ENCODE results near the gene CDC14A. TPM values are rescaled to one million over a fixed set of nuclear protein-coding genes. Genes with fewer than 3 reads are reported as not detected.

Gene CDC14A
- total RNA-seq, 1 experiment from 2014 or later: 6.6 TPM

GRCh38 chr1:100305954-100306353 is 46.4 kb upstream of the CDC14A start:
- TF ChIP-seq CTCF (IDR thresholded peaks at IDR 0.05): no peak
- no peak for TF ChIP-seq POLR2AphosphoS5 (IDR thresholded peaks at IDR 0.05; ENCODE audit: low read depth, low read length)
- no peak for TF ChIP-seq REST (IDR thresholded peaks at IDR 0.05; ENCODE audit: insufficient read depth in 1 of 2, low read depth in 2 of 2, low read length in 1 of 2)
- no peak for TF ChIP-seq SIN3A (IDR thresholded peaks at IDR 0.05; ENCODE audit: borderline replicate concordance, insufficient read depth, low read depth, low read length)
- TF ChIP-seq TCF7L2 (IDR thresholded peaks at IDR 0.05; ENCODE audit: low read depth, low read length): no peak
- no peaks in the 10 kb centered on the region for H3K36me3 ChIP-seq (ENCODE audit: control insufficient read depth, insufficient read depth, low read length)
- BruUV-seq (replicated peaks): no TSS peak
- H3K9me3 ChIP-seq (ENCODE audit: control insufficient read depth, insufficient read depth, low read depth, low read length): no peaks in the 10 kb centered on the region
- H3K27me3 ChIP-seq (ENCODE audit: control insufficient read depth, insufficient read depth, low read length): no peaks in the 10 kb centered on the region
- intact Hi-C loops (cut with micrococcal nuclease; ENCODE audit: unreplicated experiment): no loop called here
- DNase-seq (ENCODE audit: low read depth, low spot score): no peak
- in situ Hi-C loops (cut with HindIII; ENCODE audit: low pct_unique_long_range_greater_than_20kb, low sequenced_read_pairs): no loop called here
- H3K4me1 ChIP-seq (ENCODE audit: control insufficient read depth, insufficient read depth, low read length): no peaks in the 10 kb centered on the region
- ChIA-PET POLR2A (no interaction called here), CTCF (no interaction called here)
- H3K4me3 ChIP-seq (ENCODE audit: low read depth in 2 of 2, low read length in 2 of 2): no peak overlapping the region
- H3K27ac ChIP-seq (ENCODE audit: low read length): no peak overlapping the region
- no peak for ATAC-seq

- no peak for TF ChIP-seq TCF7L2 (IDR thresholded peaks at IDR 0.05; ENCODE audit: low read depth, low read length)
- TF ChIP-seq SIN3A (IDR thresholded peaks at IDR 0.05; ENCODE audit: borderline replicate concordance, insufficient read depth, low read depth, low read length): no peak
- no peak for TF ChIP-seq POLR2AphosphoS5 (IDR thresholded peaks at IDR 0.05; ENCODE audit: low read depth, low read length)
- no peak for TF ChIP-seq CTCF (IDR thresholded peaks at IDR 0.05)
- TF ChIP-seq REST (IDR thresholded peaks at IDR 0.05; ENCODE audit: insufficient read depth in 1 of 2, low read depth in 2 of 2, low read length in 1 of 2): no peak
- H3K27me3 ChIP-seq (ENCODE audit: control insufficient read depth, insufficient read depth, low read length): no peaks in the 10 kb centered on the region
- intact Hi-C loops (cut with micrococcal nuclease; ENCODE audit: unreplicated experiment): no loop called here
- no peak overlapping the region for H3K27ac ChIP-seq (ENCODE audit: low read length)
- no peaks in the 10 kb centered on the region for H3K9me3 ChIP-seq (ENCODE audit: control insufficient read depth, insufficient read depth, low read depth, low read length)
- ATAC-seq (no peak), DNase-seq (ENCODE audit: low read depth, low spot score) (no peak)
- POLR2A ChIA-PET: interaction anchor here (0.5 kb wide), 1 partner anchor 24 kb away, joined by 5 read pairs; no protein-coding TSS in a partner anchor
- CTCF ChIA-PET: interaction anchor here (0.6 kb wide), 1 partner anchor 42 kb away, joined by 3 read pairs; no protein-coding TSS in a partner anchor
- no peaks in the 10 kb centered on the region for H3K4me1 ChIP-seq (ENCODE audit: control insufficient read depth, insufficient read depth, low read length)
- no TSS peak for BruUV-seq (replicated peaks)
- in situ Hi-C loops (cut with HindIII; ENCODE audit: low pct_unique_long_range_greater_than_20kb, low sequenced_read_pairs): no loop called here
- no peaks in the 10 kb centered on the region for H3K36me3 ChIP-seq (ENCODE audit: control insufficient read depth, insufficient read depth, low read length)
- no peak overlapping the region for H3K4me3 ChIP-seq (ENCODE audit: low read depth in 2 of 2, low read length in 2 of 2)
Observed at GRCh38 chr1:100306735-100307313, 45.5 kb upstream of the CDC14A start.
